ENCODE data around the gene NUDT1.
"Not testable (repeated sequence)": the region's sequence is repeated elsewhere in the genome, so short reads cannot be mapped to it uniquely, and the experiment has no call there.

The NUDT1 gene

GRCh38 chr7:2251841-2252771 lies 10.1 kb downstream of the NUDT1 start:
- DNase-seq, result no peak

- no peak for DNase-seq
Observed at GRCh38 chr7:2253021-2253420, 11.0 kb downstream of the NUDT1 start.

- DNase-seq, result no peak
Observed at GRCh38 chr7:2253525-2254244, 11.7 kb downstream of the NUDT1 start.

GRCh38 chr7:2254429-2255144 lies 12.6 kb downstream of the NUDT1 start:
- DNase-seq, result no peak

GRCh38 chr7:2255145-2256139 lies 13.4 kb downstream of the NUDT1 start:
- DNase-seq, result no peak

DNA sequence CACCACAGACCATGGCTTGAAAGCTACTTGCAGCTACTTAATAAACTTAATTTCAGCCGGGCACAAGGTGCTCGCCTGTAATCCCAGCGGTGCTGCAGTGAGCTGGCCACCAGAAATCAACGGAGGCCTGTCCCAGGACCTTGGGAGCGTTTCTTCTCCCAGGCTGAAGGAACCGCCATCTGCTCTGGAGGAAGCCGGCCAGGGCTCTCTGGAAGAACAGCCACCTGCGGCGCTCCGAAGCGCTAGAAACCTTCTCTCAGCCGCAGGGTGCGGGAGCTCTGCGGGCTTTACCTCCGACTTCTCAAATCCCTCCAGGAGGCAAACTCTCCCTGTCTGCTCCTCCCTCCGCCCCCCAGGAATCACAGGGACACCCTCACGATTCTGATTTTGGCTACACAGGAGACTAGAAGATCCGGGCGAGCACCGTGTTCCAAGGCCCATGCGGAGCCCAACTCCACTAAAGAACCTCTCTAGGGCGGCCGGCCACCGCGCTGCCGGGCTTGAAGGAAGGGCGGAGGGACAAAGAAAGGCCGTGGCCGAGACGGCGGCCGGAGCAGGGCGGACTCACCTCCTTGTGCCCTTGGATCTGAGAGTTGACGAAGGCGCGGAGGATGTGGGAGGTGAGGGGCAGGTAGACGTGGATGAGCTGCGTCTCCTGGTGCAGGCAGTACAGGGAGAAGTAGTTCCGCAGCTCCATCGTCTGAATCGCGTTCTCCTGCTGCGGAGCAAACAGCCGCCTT lies 14.4 kb downstream of the NUDT1 start:
- DNase-seq, result no peak

- DNase-seq, result no peak
Observed at GRCh38 chr7:2257046-2257551, 15.1 kb downstream of the NUDT1 start.

- DNase-seq, result no peak
Observed at GRCh38 chr7:2257651-2258050, 15.6 kb downstream of the NUDT1 start.

GRCh38 chr7:2258661-2259365 lies 16.8 kb downstream of the NUDT1 start:
- DNase-seq, result no peak

DNA sequence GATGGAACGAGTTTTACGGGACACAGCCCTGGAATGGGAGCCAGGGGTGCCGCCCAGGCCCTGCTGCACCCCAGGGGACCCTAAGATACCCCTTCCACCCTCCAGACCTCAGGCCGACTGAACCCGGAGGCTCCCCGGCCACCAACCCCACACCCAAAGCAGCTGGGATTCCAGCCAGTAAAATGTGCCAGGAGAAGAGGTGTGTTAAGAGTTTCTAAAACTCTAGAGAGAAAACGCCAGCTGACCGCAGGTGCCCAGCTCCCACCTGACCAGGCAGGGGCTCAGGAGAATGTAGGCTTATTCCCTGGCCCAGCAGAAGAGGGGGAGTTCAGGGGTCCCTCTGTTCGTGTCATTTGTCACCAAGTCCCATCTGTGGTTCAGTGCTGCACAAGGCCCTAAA lies 17.5 kb downstream of the NUDT1 start:
- DNase-seq, result no peak

- DNase-seq, result peak; percentile 72
Observed at GRCh38 chr7:2260820-2261219, 18.8 kb downstream of the NUDT1 start.

DNA sequence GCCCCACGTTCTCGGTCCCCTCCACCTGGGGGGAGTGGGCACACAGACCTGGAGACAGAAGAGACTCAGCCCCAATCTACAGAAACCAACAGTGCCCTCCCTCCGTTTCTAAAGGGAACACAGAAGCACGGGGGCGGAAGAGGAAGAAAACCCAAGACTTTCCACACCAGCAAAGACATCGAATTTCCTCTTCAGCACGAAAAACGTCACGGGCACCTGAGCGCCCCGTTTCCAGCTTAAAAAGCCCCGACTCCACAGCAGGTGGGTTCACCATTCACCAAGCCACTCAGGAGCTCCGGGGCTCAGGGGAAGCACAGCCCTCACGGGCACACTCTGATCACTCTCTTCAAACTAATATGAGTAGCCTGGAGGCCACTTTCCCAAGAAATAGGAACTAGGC lies 19.6 kb downstream of the NUDT1 start:
- no peak for DNase-seq

DNA sequence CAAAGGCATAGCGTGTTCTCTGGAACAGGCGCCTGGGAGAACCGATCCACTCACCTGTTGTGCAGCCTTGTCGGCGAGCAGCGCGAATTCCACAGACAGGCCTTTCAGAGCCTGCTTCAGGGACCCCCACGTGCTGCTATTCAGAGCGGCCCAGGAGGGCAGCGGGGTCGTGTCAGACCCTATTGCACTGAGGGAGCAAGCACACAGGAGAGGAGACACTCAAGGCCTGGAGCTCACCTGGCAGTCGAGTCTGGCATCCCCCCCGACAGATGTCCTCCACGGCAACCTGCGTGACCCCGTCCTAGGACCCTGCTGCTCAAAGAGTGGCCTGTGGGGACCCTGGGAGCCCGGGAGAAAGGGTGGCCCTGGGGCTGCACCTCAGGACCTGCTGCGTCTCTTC lies 21.1 kb downstream of the NUDT1 start:
- no peak for DNase-seq

DNA sequence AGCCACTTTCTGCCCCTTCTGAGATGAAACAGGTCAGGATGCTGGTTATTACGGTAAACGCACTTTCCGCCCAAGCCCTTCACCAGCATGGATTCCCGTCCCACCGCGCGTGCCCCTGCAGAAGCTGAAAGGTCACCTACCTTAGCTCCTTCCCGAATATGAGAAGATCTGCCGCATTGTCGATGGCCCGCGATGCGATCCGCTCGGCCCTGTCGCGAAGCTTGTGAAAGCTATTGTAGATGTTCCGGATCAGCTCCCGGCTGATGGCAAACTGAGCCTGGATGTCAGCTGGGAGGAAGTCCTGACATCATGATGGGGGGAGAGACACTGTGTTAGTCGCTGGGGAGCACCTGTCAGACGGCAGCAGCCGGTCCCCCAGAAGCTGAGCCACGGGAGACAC lies 22.1 kb downstream of the NUDT1 start:
- no peak for DNase-seq

DNA sequence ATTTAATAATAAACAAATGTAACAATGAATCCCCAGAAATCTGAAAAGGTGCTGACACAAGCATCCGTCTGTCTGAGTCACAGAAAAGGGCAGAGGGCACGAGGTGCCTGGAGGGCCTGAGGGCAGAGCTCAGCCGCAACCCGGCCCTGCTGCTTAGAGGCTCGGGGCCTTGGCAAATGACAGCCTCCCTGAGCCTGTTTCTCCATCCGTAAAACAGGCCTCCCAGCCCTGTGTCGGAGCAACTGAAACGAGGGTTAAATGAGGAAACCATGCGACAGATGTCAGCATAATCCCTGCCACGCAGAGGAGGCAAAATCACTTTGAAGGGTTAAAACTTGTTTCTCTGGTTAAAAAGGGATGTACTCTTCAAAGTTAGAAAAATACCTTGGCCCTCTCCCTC lies 24.9 kb downstream of the NUDT1 start:
- peak; percentile 37 for DNase-seq

GRCh38 chr7:2269089-2269990 lies 27.3 kb downstream of the NUDT1 start:
- DNase-seq, result not testable (repeated sequence)

DNA sequence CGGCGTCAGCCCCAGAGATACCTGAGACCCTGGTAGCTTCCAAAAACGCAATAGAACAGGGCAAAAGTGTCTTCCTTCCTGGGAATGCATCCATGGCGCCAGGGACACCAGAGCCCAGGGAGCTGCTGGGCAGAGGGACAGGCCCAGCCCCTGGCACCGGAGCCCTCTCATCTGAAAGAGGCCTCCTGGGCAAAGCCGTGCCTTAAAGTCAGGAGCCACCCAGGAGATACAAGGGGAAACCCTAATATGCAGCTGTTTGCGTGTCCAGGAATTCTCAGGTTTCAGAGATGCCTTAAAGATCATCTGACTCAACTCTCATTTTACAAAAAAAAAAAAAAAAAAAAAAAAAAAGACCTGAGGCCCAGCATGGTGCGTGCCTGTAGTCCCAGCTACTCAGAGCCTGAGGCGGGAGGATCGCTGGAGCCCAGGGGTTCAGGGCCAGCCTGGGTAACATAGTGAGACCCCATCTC lies 28.0 kb downstream of the NUDT1 start:
- peak; percentile 28 for DNase-seq

- DNase-seq, result no peak
Observed at GRCh38 chr7:2270495-2270894, 28.5 kb downstream of the NUDT1 start.

DNA sequence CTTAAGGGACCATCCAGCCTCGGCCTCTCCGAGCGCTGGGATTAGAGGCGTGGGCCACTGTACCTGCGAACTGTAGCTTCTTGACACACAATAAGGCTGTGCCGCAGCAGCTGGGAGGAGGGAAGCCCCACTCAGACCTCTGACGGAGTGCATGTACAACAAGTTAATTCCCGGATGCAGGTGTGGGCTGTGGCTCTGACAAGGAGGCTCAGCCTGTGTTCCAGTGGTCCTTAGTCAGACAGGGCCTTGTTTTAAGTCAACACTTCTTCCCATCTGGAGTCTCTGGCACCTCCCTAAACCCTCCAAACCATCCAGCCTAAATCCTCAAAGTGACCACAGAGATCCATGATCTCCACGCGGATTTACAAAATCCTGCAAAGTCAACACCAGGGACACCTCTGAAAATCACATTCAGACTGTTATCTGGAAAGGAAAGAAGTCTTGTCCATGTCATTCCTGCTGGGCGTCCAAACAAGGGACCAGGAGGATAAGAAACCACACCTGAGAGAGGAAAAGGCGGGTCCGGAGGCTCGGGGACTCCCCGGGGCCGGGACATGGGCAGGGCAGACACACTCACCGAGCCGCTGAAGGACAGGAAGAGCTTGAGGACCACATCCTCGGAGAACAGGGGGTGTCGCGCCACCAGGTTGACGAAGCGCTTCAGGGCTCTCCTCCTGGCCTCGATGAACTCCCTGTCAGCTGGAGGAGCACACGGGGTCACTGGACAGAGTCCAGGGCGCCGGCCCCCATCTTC lies 29.4 kb downstream of the NUDT1 start:
- no peak for DNase-seq
